B cell (primary cell): ENCODE data around the gene CDH12. TPM values are rescaled to one million over a fixed set of nuclear protein-coding genes. Genes with fewer than 3 reads are reported as not detected.

ENCODE experiments used
- ATAC-seq: fragments of 200-7000 bp; cut with Tn5 transposase; one replicate; pipeline ENCODE4 v1.10.0; 2021; ENCODE audit warnings: low read depth, mild to moderate bottlenecking, moderate number of reproducible peaks, moderate library complexity
- CTCF ChIA-PET: fragments of 350-600 bp; sonication (Branson Sonifier 250); formaldehyde crosslinking; loops from one replicate; lab custom pipeline; 2021; ENCODE audit warnings: antibody characterized with exemption, inconsistent platforms; lab: Charles Lee
- POLR2A ChIA-PET: fragments of 350-600 bp; sonication (Branson Sonifier 250); formaldehyde crosslinking; loops from one replicate; lab custom pipeline; 2021; ENCODE audit warnings: antibody characterized with exemption; lab: Charles Lee
- DNase-seq: peaks from one replicate; pipeline ENCODE4 v3.0.0; 2013
- H2AFZ ChIP-seq: 2 replicates; pipeline ENCODE4 v1.6.1; 2012; ENCODE audit warnings: mild to moderate bottlenecking, low read depth, low read length; ENCODE audit not compliant: insufficient read depth, poor library complexity, severe bottlenecking
- H3K27ac ChIP-seq, 2 donors: 1 replicate in 1 of 2; 2 replicates in 1 of 2; pipeline ENCODE4 v1.5.1; 2012 to 2013; ENCODE audit warnings: low read length in 2 of 2, mild to moderate bottlenecking in 2 of 2, moderate library complexity in 1 of 2
- H3K27me3 ChIP-seq, 4 experiments: fragments of 200-600 bp in 1 of 4; sonication (generic) in 1 of 4; replicated peaks in 1 of 4; 1 replicate in 2 of 4; 2 replicates in 2 of 4; pipeline versions ENCODE4 v1.6.1 to v1.7.0; 2013 to 2016; ENCODE audit warnings: low read length in 3 of 4, mild to moderate bottlenecking in 2 of 4, mixed read lengths in 1 of 4, moderate library complexity in 1 of 4; ENCODE audit not compliant: insufficient read depth in 4 of 4, control insufficient read depth in 3 of 4; ENCODE audit errors: control extremely low read depth in 1 of 4
- H3K36me3 ChIP-seq, 2 experiments: replicated peaks in 1 of 2; 1 replicate in 1 of 2; 2 replicates in 1 of 2; pipeline versions ENCODE4 v1.6.1 to v1.7.1; 2013; ENCODE audit warnings: low read length in 1 of 2; ENCODE audit not compliant: insufficient read depth in 2 of 2, control insufficient read depth in 1 of 2; ENCODE audit errors: control extremely low read depth in 1 of 2, extremely low read depth in 1 of 2
- H3K4me1 ChIP-seq, 2 donors: fragments of 200-600 bp in 1 of 2; sonication (generic) in 1 of 2; 1 replicate in 1 of 2; 2 replicates in 1 of 2; pipeline versions ENCODE4 v1.5.1 to v1.6.1; 2013 to 2017; ENCODE audit warnings: low read length in 2 of 2; ENCODE audit not compliant: control insufficient read depth in 2 of 2, insufficient read depth in 2 of 2
- H3K4me2 ChIP-seq: replicated peaks from 2 replicates; pipeline ENCODE3; 2012; ENCODE audit warnings: mild to moderate bottlenecking, low read depth, low read length; ENCODE audit not compliant: poor library complexity, severe bottlenecking
- H3K4me3 ChIP-seq, 5 experiments: fragments of 200-600 bp in 1 of 5; sonication (generic) in 1 of 5; 1 replicate in 3 of 5; 2 replicates in 2 of 5; pipeline versions ENCODE4 v1.5.1 to v1.7.0; 2011 to 2016; ENCODE audit warnings: low read length in 4 of 5, mild to moderate bottlenecking in 4 of 5, low read depth in 2 of 5, control low read depth in 1 of 5, moderate library complexity in 1 of 5; ENCODE audit not compliant: insufficient read depth in 1 of 5; ENCODE audit errors: control extremely low read depth in 1 of 5, extremely low read depth in 1 of 5
- H3K79me2 ChIP-seq: fragments of 200-600 bp; sonication (generic); one replicate; pipeline ENCODE4 v1.6.0; 2016; ENCODE audit warnings: low read length; ENCODE audit not compliant: control insufficient read depth, insufficient read depth
- H3K9ac ChIP-seq: fragments of 200-600 bp; sonication (generic); 2 replicates; pipeline ENCODE4 v1.6.1; 2017; ENCODE audit warnings: mild to moderate bottlenecking, low read length, moderate library complexity
- H3K9me3 ChIP-seq, 3 donors: one replicate each; pipeline versions ENCODE4 v1.6.1 to v1.7.1; 2013; ENCODE audit warnings: low read length in 2 of 3; ENCODE audit not compliant: control insufficient read depth in 2 of 3, insufficient read depth in 1 of 3; ENCODE audit errors: control extremely low read depth in 1 of 3
- H4K20me1 ChIP-seq: 2 replicates; pipeline ENCODE4 v1.6.0; 2012; ENCODE audit warnings: mild to moderate bottlenecking, low read length; ENCODE audit not compliant: insufficient read depth, control insufficient read depth, poor library complexity, severe bottlenecking
- H3K27ac Mint-ChIP-seq: one replicate; pipeline ENCODE4 v1.8.0; 2021; ENCODE audit warnings: mixed read lengths
- H3K27me3 Mint-ChIP-seq: one replicate; pipeline ENCODE4 v1.8.0; 2021; ENCODE audit warnings: mixed read lengths
- H3K4me1 Mint-ChIP-seq: one replicate; pipeline ENCODE4 v1.8.0; 2021; ENCODE audit warnings: mixed read lengths
- H3K4me3 Mint-ChIP-seq: one replicate; pipeline ENCODE4 v1.8.0; 2021; ENCODE audit warnings: mixed read lengths
- H3K9me3 Mint-ChIP-seq: one replicate; pipeline ENCODE4 v1.8.0; 2022; ENCODE audit warnings: mixed read lengths; ENCODE audit not compliant: insufficient read depth
- EZH2 ChIP-seq: IDR thresholded peaks from 2 replicates; pipeline ENCODE4 v1.6.1; 2012; ENCODE audit warnings: borderline replicate concordance, low read depth, mild to moderate bottlenecking, moderate library complexity, low read length; ENCODE audit not compliant: insufficient read depth, poor library complexity, severe bottlenecking
- WGBS: methylation state at CpG from one replicate; pipeline ENCODE4 v1.1.5; 2013; ENCODE audit warnings: missing lambda C conversion rate; ENCODE audit not compliant: insufficient coverage; 5-methylcytosine and 5-hydroxymethylcytosine counted together
- intact Hi-C: fragments of 100-400 bp; cut with micrococcal nuclease; formaldehyde crosslinking; loops from one replicate; pipeline ENCODE4 v1.10.0; 2022
- polyA plus RNA-seq: library from polyadenylated mRNA; depleted of rRNA; stranded (reverse); fragments of >200 nt; gene quantifications from 2 replicates; pipeline ENCODE4 v1.2.3, GENCODE V29; 2012
- total RNA-seq, 2 donors: library from RNA; stranded (reverse); fragments of 120-200 nt in 1 of 2; gene quantifications; 1 replicate in 1 of 2; 2 replicates in 1 of 2; pipeline versions ENCODE4 v1.2.3 to v1.2.4, GENCODE V29; 2013 to 2022
- TF ChIP-seq, protein P1 (sequence below): fragments of 200-600 bp; IDR thresholded peaks from one replicate; pipeline ENCODE4 v1.8.0; 2022; ENCODE audit warnings: antibody characterized with exemption, mild to moderate bottlenecking

The CDH12 gene
- total and polyA plus RNA-seq, 2 donors (not counting 1 experiment from before 2014, with no cell fraction given), result not detected

DNA sequence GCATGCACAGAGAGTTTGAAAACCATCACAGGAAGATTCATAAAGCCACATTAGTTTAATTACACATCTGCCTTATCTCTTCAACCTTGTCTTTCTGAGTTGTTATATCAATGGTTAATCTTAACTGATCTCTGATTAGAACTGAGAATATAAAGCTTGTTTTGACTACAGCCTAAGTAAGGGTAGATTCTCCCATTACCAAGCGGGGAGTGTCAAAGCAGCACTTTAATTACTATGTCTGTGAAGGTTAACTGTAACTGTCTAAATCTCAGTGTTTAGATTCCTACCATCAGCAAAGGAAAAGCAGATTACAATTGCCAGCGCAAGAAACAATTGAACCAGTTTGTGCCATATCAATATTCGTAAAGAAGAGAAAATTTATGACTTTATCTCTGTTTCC is 348.7 kb downstream of the CDH12 start:
- CTCF ChIA-PET, result no interaction called here
- Histone ChIP-seq H3K4me3 (no peak overlapping the region), H3K27ac (no peak overlapping the region), H4K20me1 (no peaks in the 10 kb centered on the region), H3K36me3 (no peaks in the 10 kb centered on the region), H3K4me1 (no peaks in the 10 kb centered on the region), H3K4me2 (no peak overlapping the region), H3K9me3 (no peaks in the 10 kb centered on the region), H3K79me2 (no peaks in the 10 kb centered on the region), H3K9ac (no peak overlapping the region), H2AFZ (no peak overlapping the region), H3K27me3 (no peaks in the 10 kb centered on the region)
- POLR2A ChIA-PET, result no interaction called here
- ATAC-seq, result no peak
- Mint-ChIP-seq H3K4me1 (no peaks in the 10 kb centered on the region), H3K27me3 (no peaks in the 10 kb centered on the region), H3K4me3 (no peak overlapping the region), H3K9me3 (no peaks in the 10 kb centered on the region), H3K27ac (no peak overlapping the region)
- no CpG with 5 or more reads among the region's 3 CpGs for WGBS
- intact Hi-C loops, result no loop called here
- no peak for DNase-seq
- TF ChIP-seq EZH2, result no peak
- TF ChIP-seq, protein P1, sequence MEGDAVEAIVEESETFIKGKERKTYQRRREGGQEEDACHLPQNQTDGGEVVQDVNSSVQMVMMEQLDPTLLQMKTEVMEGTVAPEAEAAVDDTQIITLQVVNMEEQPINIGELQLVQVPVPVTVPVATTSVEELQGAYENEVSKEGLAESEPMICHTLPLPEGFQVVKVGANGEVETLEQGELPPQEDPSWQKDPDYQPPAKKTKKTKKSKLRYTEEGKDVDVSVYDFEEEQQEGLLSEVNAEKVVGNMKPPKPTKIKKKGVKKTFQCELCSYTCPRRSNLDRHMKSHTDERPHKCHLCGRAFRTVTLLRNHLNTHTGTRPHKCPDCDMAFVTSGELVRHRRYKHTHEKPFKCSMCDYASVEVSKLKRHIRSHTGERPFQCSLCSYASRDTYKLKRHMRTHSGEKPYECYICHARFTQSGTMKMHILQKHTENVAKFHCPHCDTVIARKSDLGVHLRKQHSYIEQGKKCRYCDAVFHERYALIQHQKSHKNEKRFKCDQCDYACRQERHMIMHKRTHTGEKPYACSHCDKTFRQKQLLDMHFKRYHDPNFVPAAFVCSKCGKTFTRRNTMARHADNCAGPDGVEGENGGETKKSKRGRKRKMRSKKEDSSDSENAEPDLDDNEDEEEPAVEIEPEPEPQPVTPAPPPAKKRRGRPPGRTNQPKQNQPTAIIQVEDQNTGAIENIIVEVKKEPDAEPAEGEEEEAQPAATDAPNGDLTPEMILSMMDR, result no peak

DNA sequence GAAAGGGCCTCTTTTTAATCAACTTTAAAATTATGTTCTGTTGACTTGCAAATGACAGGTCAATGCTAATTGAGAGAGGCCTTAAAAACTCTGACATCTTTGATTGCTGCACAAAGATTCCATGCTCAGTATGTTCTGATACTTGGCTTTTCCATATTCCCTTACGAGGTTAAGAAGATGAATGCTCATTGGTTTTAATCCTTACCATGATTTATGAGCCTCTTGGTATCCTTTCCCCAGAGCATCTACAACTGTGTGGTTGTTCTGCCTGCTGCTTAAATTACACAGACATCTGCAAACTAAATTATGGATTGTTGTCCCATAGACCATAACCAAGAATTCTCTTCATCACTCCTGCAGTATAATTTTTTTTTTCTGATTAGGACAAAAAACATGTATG is 352.6 kb downstream of the CDH12 start:
- CTCF ChIA-PET, result no interaction called here
- ATAC-seq, result no peak

More for the DNA sequence above, 352.6 kb downstream of the CDH12 start:
- no peak overlapping the region for H3K27ac Mint-ChIP-seq
- Histone ChIP-seq H3K4me3 (no peak overlapping the region), H3K9ac (no peak overlapping the region), H2AFZ (no peak overlapping the region), H3K79me2 (no peaks in the 10 kb centered on the region), H3K4me2 (no peak overlapping the region), H3K36me3 (no peaks in the 10 kb centered on the region), H3K27me3 (no peaks in the 10 kb centered on the region), H4K20me1 (no peaks in the 10 kb centered on the region), H3K9me3 (no peaks in the 10 kb centered on the region), H3K27ac (no peak overlapping the region), H3K4me1 (no peaks in the 10 kb centered on the region)
- no peaks in the 10 kb centered on the region for H3K27me3 Mint-ChIP-seq
- H3K4me1 Mint-ChIP-seq, result no peaks in the 10 kb centered on the region
- POLR2A ChIA-PET, result no interaction called here
- DNase-seq, result no peak
- no peak overlapping the region for H3K4me3 Mint-ChIP-seq
- intact Hi-C loops, result no loop called here
- TF ChIP-seq, protein P1, result no peak
- no peak for TF ChIP-seq EZH2
- H3K9me3 Mint-ChIP-seq, result no peaks in the 10 kb centered on the region
- 88% methylated on average over 1 of the region's 1 CpG for WGBS
